Liver (tissue), 3 donors: ENCODE measurements around the gene AKAP13.

ENCODE experiments used
- EGR1 ChIP-seq, 2 donors: IDR thresholded peaks; 2 replicates each; pipeline ENCODE4 v1.6.1; 2016 to 2018; ENCODE audit warnings: antibody characterized with exemption in 2 of 2, low read depth in 2 of 2
- FOXA1 ChIP-seq: IDR thresholded peaks from 2 replicates; pipeline ENCODE4 v1.6.1; 2016; ENCODE audit warnings: antibody characterized with exemption
- JUND ChIP-seq, 2 donors: IDR thresholded peaks; 2 replicates each; pipeline ENCODE4 v1.6.1; 2016; ENCODE audit warnings: antibody characterized with exemption in 2 of 2
- NR2F2 ChIP-seq: IDR thresholded peaks from 2 replicates; pipeline ENCODE4 v1.6.1; 2016; ENCODE audit warnings: antibody characterized with exemption
- RAD21 ChIP-seq, 2 donors: IDR thresholded peaks; 2 replicates each; pipeline ENCODE4 v1.6.1; 2016; ENCODE audit warnings: antibody characterized with exemption in 2 of 2, mild to moderate bottlenecking in 2 of 2
- TAF1 ChIP-seq: conservative IDR thresholded peaks from 2 replicates; pipeline ENCODE4 v1.6.1; 2016; ENCODE audit warnings: antibody characterized with exemption, mild to moderate bottlenecking
- TF ChIP-seq, protein P1 (sequence below): fragments of 150-350 bp; IDR thresholded peaks from 2 replicates; pipeline ENCODE4 v1.5.1; 2017; ENCODE audit warnings: improper control_type of control experiment, low read depth, low read length; ENCODE audit not compliant: missing input control
- TF ChIP-seq, protein P2 (sequence below): IDR thresholded peaks from 2 replicates; pipeline ENCODE4 v1.6.1; 2016; ENCODE audit warnings: antibody characterized with exemption, mild to moderate bottlenecking
- TF ChIP-seq, protein P3 (sequence below): IDR thresholded peaks from 2 replicates; pipeline ENCODE4 v1.6.1; 2016; ENCODE audit warnings: antibody characterized with exemption
- donor health status: healthy.
- donor health status: healthy.

DNA sequence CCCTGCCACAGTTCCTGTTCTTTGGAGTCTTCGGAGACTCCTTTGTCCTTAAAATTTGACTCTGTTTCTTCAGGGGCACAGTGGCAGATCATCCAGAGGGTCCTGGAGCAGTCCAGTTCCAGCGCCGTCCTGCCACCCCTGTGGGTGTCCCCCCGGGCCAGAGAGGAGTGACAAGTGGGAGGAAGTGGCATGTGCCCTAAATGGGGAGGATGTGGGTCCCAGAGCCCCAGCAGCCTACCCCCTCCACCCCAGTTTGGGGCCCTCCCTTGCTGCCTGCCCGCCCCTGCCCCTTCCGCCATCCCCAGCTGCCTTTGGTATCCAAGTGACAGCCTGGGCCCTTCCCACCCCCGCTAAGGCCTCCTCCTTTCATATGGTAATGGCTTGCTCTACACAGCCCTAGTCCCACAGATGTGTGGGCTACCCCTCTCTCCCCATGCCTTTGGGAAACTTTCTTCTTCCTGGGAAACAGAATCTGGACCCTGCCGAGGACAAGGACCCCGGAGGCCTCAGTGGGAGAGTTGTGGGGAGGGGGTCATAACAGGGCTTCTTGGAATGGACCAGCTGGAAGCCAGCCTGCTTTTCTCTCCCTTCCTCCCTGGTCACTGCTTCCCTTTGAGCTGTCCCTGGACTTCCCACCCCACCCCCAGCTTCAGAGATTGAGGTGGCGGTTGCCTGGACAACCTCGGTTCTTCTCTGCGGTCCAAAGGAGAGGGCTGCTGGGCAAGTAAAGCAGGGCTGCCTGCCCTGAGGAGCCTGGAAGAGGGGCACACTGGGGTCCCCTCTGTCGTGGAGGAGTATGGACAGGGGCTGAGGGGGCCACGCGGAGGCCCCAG, 371.1 kb downstream of the AKAP13 start:
- TF ChIP-seq FOXA1 (no peak), NR2F2 (no peak), EGR1 (IDR thresholded peaks at IDR 0.05; ENCODE audit: low read depth in 2 of 2) (no peak), TAF1 (no peak), JUND (IDR thresholded peaks at IDR 0.05) (no peak), RAD21 (IDR thresholded peaks at IDR 0.05) (no peak)
- TF ChIP-seq, protein P1, sequence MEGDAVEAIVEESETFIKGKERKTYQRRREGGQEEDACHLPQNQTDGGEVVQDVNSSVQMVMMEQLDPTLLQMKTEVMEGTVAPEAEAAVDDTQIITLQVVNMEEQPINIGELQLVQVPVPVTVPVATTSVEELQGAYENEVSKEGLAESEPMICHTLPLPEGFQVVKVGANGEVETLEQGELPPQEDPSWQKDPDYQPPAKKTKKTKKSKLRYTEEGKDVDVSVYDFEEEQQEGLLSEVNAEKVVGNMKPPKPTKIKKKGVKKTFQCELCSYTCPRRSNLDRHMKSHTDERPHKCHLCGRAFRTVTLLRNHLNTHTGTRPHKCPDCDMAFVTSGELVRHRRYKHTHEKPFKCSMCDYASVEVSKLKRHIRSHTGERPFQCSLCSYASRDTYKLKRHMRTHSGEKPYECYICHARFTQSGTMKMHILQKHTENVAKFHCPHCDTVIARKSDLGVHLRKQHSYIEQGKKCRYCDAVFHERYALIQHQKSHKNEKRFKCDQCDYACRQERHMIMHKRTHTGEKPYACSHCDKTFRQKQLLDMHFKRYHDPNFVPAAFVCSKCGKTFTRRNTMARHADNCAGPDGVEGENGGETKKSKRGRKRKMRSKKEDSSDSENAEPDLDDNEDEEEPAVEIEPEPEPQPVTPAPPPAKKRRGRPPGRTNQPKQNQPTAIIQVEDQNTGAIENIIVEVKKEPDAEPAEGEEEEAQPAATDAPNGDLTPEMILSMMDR, result no peak
- TF ChIP-seq, protein P2, sequence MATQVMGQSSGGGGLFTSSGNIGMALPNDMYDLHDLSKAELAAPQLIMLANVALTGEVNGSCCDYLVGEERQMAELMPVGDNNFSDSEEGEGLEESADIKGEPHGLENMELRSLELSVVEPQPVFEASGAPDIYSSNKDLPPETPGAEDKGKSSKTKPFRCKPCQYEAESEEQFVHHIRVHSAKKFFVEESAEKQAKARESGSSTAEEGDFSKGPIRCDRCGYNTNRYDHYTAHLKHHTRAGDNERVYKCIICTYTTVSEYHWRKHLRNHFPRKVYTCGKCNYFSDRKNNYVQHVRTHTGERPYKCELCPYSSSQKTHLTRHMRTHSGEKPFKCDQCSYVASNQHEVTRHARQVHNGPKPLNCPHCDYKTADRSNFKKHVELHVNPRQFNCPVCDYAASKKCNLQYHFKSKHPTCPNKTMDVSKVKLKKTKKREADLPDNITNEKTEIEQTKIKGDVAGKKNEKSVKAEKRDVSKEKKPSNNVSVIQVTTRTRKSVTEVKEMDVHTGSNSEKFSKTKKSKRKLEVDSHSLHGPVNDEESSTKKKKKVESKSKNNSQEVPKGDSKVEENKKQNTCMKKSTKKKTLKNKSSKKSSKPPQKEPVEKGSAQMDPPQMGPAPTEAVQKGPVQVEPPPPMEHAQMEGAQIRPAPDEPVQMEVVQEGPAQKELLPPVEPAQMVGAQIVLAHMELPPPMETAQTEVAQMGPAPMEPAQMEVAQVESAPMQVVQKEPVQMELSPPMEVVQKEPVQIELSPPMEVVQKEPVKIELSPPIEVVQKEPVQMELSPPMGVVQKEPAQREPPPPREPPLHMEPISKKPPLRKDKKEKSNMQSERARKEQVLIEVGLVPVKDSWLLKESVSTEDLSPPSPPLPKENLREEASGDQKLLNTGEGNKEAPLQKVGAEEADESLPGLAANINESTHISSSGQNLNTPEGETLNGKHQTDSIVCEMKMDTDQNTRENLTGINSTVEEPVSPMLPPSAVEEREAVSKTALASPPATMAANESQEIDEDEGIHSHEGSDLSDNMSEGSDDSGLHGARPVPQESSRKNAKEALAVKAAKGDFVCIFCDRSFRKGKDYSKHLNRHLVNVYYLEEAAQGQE, result no peak
- TF ChIP-seq, protein P3, sequence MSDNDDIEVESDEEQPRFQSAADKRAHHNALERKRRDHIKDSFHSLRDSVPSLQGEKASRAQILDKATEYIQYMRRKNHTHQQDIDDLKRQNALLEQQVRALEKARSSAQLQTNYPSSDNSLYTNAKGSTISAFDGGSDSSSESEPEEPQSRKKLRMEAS, result no peak
